DMS153 (cell line): ENCODE measurements around the gene SLITRK2.

Experiments
- DNase-seq: peaks from one replicate; lab custom pipeline; 2025; lab: John Stamatoyannopoulos, UW

SLITRK2 gene

GRCh38 chrX:145817331-145818185, at the start of gene SLITRK2:
TSS of gene SLITRK2 (plus strand) at chrX:145817829. CDS start at chrX:145822426, 4,597 bp downstream.
- no peak for DNase-seq

GRCh38 chrX:145773006-145773405, 44.6 kb upstream of the SLITRK2 start:
- DNase-seq: no peak

- no peak for DNase-seq
Observed at GRCh38 chrX:145792281-145792680, 25.3 kb upstream of the SLITRK2 start.

- DNase-seq: no peak
Observed at GRCh38 chrX:145803508-145803907, 14.1 kb upstream of the SLITRK2 start.

GRCh38 chrX:145813081-145813480, 4.5 kb upstream of the SLITRK2 start:
- DNase-seq: no peak

- no peak for DNase-seq
Observed at GRCh38 chrX:145816601-145817315, 871 bp upstream of the SLITRK2 start.

- no peak for DNase-seq
Observed at GRCh38 chrX:145818186-145819113, 821 bp downstream of the SLITRK2 start.

- DNase-seq: no peak
Observed at GRCh38 chrX:145820825-145821224, 3.2 kb downstream of the SLITRK2 start.

GRCh38 chrX:145821291-145821897, 3.8 kb downstream of the SLITRK2 start:
- DNase-seq: no peak

- no peak for DNase-seq
Observed at GRCh38 chrX:145821898-145822571, 4.4 kb downstream of the SLITRK2 start.

- DNase-seq: no peak
Observed at GRCh38 chrX:145823132-145823531, 5.5 kb downstream of the SLITRK2 start.

GRCh38 chrX:145825896-145826295, 8.3 kb downstream of the SLITRK2 start:
- DNase-seq: no peak

- DNase-seq: no peak
Observed at GRCh38 chrX:145826466-145826865, 8.8 kb downstream of the SLITRK2 start.

GRCh38 chrX:145832796-145833195, 15.2 kb downstream of the SLITRK2 start:
- DNase-seq: no peak

GRCh38 chrX:145840531-145840930, 22.9 kb downstream of the SLITRK2 start:
- DNase-seq: no peak

- no peak for DNase-seq
Observed at GRCh38 chrX:145843146-145843904, 25.7 kb downstream of the SLITRK2 start.

- DNase-seq: no peak
Observed at GRCh38 chrX:145844886-145845285, 27.3 kb downstream of the SLITRK2 start.

GRCh38 chrX:145848448-145848847, 30.8 kb downstream of the SLITRK2 start:
- DNase-seq: no peak

- no peak for DNase-seq
Observed at GRCh38 chrX:145848857-145849256, 31.2 kb downstream of the SLITRK2 start.

GRCh38 chrX:145853181-145853580, 35.6 kb downstream of the SLITRK2 start:
- no peak for DNase-seq
